A549 (cell line): Measurements from ENCODE around the gene NCF2.

Source experiments
- CBX2 ChIP-seq: fragments of 200-600 bp; sonication (generic); IDR thresholded peaks from 2 replicates; pipeline ENCODE4 v1.6.1; 2016; ENCODE audit warnings: low read depth, mild to moderate bottlenecking, borderline replicate concordance
- CTCF ChIP-seq: fragments of >200 bp; sonication (Bioruptor Twin); formaldehyde crosslinking; IDR thresholded peaks from 3 replicates; pipeline ENCODE4 v1.5.1; 2016
- KDM5A ChIP-seq: fragments of 200-600 bp; sonication (generic); IDR thresholded peaks from 2 replicates; pipeline ENCODE4 v1.6.1; 2016; ENCODE audit warnings: antibody characterized with exemption, mild to moderate bottlenecking
- POLR2AphosphoS2 ChIP-seq: conservative IDR thresholded peaks from 2 replicates; pipeline ENCODE4 v1.6.1; 2012; ENCODE audit warnings: low read length, improper control_type of control experiment, inconsistent platforms

- TF ChIP-seq CTCF, result no peak
- no peak for TF ChIP-seq KDM5A
- TF ChIP-seq CBX2, result no peak
- no peak for TF ChIP-seq POLR2AphosphoS2
These were observed 6.8 kb downstream of the NCF2 start for GRCh38 chr1:183583466-183583865.
